BLaER1 treated with 17β-estradiol and CSF1 and Interleukin-3, amounts not matched to agents 10 nM and 100 nM (cell line): Measurements from ENCODE around the gene PRAF2.

Source experiments
- H3K27ac ChIP-seq, 11 experiments: shearing (Covaris generic); formaldehyde crosslinking; 2 replicates each; pipeline ENCODE4 v1.8.1; 2022
- H3K27me3 ChIP-seq, 11 experiments: shearing (Covaris generic); formaldehyde crosslinking; 2 replicates each; pipeline ENCODE4 v1.8.1; 2022
- H3K36me3 ChIP-seq, 11 experiments: shearing (Covaris generic); formaldehyde crosslinking; 2 replicates each; pipeline ENCODE4 v1.8.1; 2022
- H3K4me1 ChIP-seq, 10 experiments: shearing (Covaris generic); formaldehyde crosslinking; 2 replicates each; pipeline ENCODE4 v1.8.1; 2022
- H3K4me2 ChIP-seq, 11 experiments: shearing (Covaris generic); formaldehyde crosslinking; 2 replicates each; pipeline ENCODE4 v1.8.1; 2022
- H3K4me3 ChIP-seq, 10 experiments: shearing (Covaris generic); formaldehyde crosslinking; 2 replicates each; pipeline ENCODE4 v1.8.1; 2022
- H3K9ac ChIP-seq, 11 experiments: shearing (Covaris generic); formaldehyde crosslinking; 2 replicates each; pipeline ENCODE4 v1.8.1; 2022
- H3K9me3 ChIP-seq, 11 experiments: shearing (Covaris generic); formaldehyde crosslinking; replicated peaks in 1 of 11; 2 replicates each; pipeline ENCODE4 v1.8.1; 2022
- H4K20me1 ChIP-seq, 11 experiments: shearing (Covaris generic); formaldehyde crosslinking; 2 replicates each; pipeline ENCODE4 v1.8.1; 2022
- Cebpa-rat ChIP-seq, 11 experiments: shearing (Covaris generic); IDR thresholded peaks; 2 replicates each; pipeline ENCODE4 v1.8.1; 2022

PRAF2 gene

GRCh38 chrX:49108641-49109040 is 34.8 kb upstream of the PRAF2 start:
- Histone ChIP-seq H3K9me3 (no peaks in the 10 kb centered on the region), H3K4me3 (no peak overlapping the region), H3K27ac (no peak overlapping the region), H4K20me1 (peaks cover 0 to 10% (median 0%) of the 10 kb centered on the region in 11 experiments; a peak in 6 of 22 replicates), H3K36me3 (peaks cover 22 to 46% (median 29%) of the 10 kb centered on the region in 11 experiments), H3K9ac (no peak overlapping the region), H3K27me3 (peaks cover 21 to 64% (median 38%) of the 10 kb centered on the region in 11 experiments), H3K4me1 (no peaks in the 10 kb centered on the region), H3K4me2 (no peak overlapping the region)
- no peak for TF ChIP-seq Cebpa-rat (IDR thresholded peaks at IDR 0.05)

- Histone ChIP-seq H3K27ac (no peak overlapping the region), H3K4me1 (peaks cover 0 to 1% (median 0%) of the 10 kb centered on the region in 10 experiments; a peak in 3 of 20 replicates), H3K27me3 (peaks cover 5 to 47% (median 24%) of the 10 kb centered on the region in 11 experiments; a peak in 21 of 22 replicates), H3K4me3 (no peak overlapping the region), H3K9ac (no peak overlapping the region), H3K4me2 (no peak overlapping the region), H3K9me3 (no peaks in the 10 kb centered on the region), H4K20me1 (peaks cover 0 to 5% (median 0%) of the 10 kb centered on the region in 11 experiments; a peak in 4 of 22 replicates), H3K36me3 (peaks cover 8 to 33% (median 12%) of the 10 kb centered on the region in 11 experiments; a peak in 18 of 22 replicates)
- no peak for TF ChIP-seq Cebpa-rat (IDR thresholded peaks at IDR 0.05)
Measured at GRCh38 chrX:49106930-49107329, 33.1 kb upstream of the PRAF2 start.

GRCh38 chrX:49106296-49106695 is 32.5 kb upstream of the PRAF2 start:
- Histone ChIP-seq H3K36me3 (peaks cover 3 to 26% (median 9%) of the 10 kb centered on the region in 11 experiments; a peak in 13 of 22 replicates), H3K4me3 (no peak overlapping the region), H3K4me2 (no peak overlapping the region), H3K27me3 (peaks cover 0 to 42% (median 20%) of the 10 kb centered on the region in 11 experiments; a peak in 14 of 22 replicates), H3K9ac (no peak overlapping the region), H3K9me3 (peaks cover 0 to 1% (median 0%) of the 10 kb centered on the region in 11 experiments; a peak in 1 of 22 replicates), H3K27ac (no peak overlapping the region), H4K20me1 (peaks cover 0 to 5% (median 0%) of the 10 kb centered on the region in 11 experiments; a peak in 3 of 22 replicates), H3K4me1 (peaks cover 0 to 7% (median 0%) of the 10 kb centered on the region in 10 experiments; a peak in 4 of 20 replicates)
- no peak for TF ChIP-seq Cebpa-rat (IDR thresholded peaks at IDR 0.05)

- H3K27me3 ChIP-seq: peaks cover 0 to 28% (median 9%) of the 10 kb centered on the region in 11 experiments; a peak in 8 of 22 replicates
- peaks cover 0 to 14% (median 4%) of the 10 kb centered on the region in 10 experiments; a peak in 11 of 20 replicates for H3K4me1 ChIP-seq
- no peak overlapping the region for H3K9ac ChIP-seq
- peaks cover 0 to 14% (median 0%) of the 10 kb centered on the region in 11 experiments; a peak in 2 of 22 replicates for H3K36me3 ChIP-seq
- H3K4me3 ChIP-seq: no peak overlapping the region
- no peak overlapping the region for H3K27ac ChIP-seq
- H3K9me3 ChIP-seq: peaks cover 0 to 5% (median 0%) of the 10 kb centered on the region in 11 experiments; a peak in 2 of 22 replicates
- no peak overlapping the region for H3K4me2 ChIP-seq
- H4K20me1 ChIP-seq: no peaks in the 10 kb centered on the region; a peak in 3 of 22 replicates
- no peak for TF ChIP-seq Cebpa-rat (IDR thresholded peaks at IDR 0.05)
Measured at GRCh38 chrX:49103637-49104036, 29.8 kb upstream of the PRAF2 start.

GRCh38 chrX:49102190-49102589 is 28.4 kb upstream of the PRAF2 start:
- Histone ChIP-seq H3K36me3 (peaks cover 0 to 14% (median 0%) of the 10 kb centered on the region in 11 experiments; a peak in 2 of 22 replicates), H3K4me1 (peaks cover 0 to 14% (median 4%) of the 10 kb centered on the region in 10 experiments; a peak in 11 of 20 replicates), H3K9me3 (peaks cover 0 to 5% (median 0%) of the 10 kb centered on the region in 11 experiments; a peak in 2 of 22 replicates), H3K4me2 (0 out of 22 replicates have a peak overlapping the region, but pooled peaks of 6 of the 11 experiments have one; percentile 72 to 83 (median 78)), H3K27me3 (peaks cover 0 to 28% (median 7%) of the 10 kb centered on the region in 11 experiments; a peak in 7 of 22 replicates), H3K27ac (no peak overlapping the region), H3K9ac (peak overlapping the region in 1 of 11 experiments; percentile 79; a peak in 3 of 22 replicates), H4K20me1 (no peaks in the 10 kb centered on the region; a peak in 3 of 22 replicates), H3K4me3 (no peak overlapping the region; a peak in 1 of 20 replicates)
- no peak for TF ChIP-seq Cebpa-rat (IDR thresholded peaks at IDR 0.05)

- Histone ChIP-seq H4K20me1 (no peaks in the 10 kb centered on the region; a peak in 3 of 22 replicates), H3K4me1 (peaks cover 0 to 14% (median 4%) of the 10 kb centered on the region in 10 experiments; a peak in 11 of 20 replicates), H3K27me3 (peaks cover 0 to 27% (median 10%) of the 10 kb centered on the region in 11 experiments; a peak in 8 of 22 replicates), H3K4me3 (peak overlapping the region; percentile 51 to 75 (median 64)), H3K27ac (peak overlapping the region in 8 of 11 experiments; percentile 57 to 77 (median 70); a peak in 16 of 22 replicates), H3K9me3 (peaks cover 0 to 5% (median 0%) of the 10 kb centered on the region in 11 experiments; a peak in 2 of 22 replicates), H3K9ac (peak overlapping the region; percentile 57 to 80 (median 75); a peak in 21 of 22 replicates), H3K4me2 (peak overlapping the region; percentile 72 to 83 (median 78)), H3K36me3 (peaks cover 0 to 14% (median 0%) of the 10 kb centered on the region in 11 experiments; a peak in 2 of 22 replicates)
- TF ChIP-seq Cebpa-rat (IDR thresholded peaks at IDR 0.05): no peak
Measured at GRCh38 chrX:49101629-49101984, 27.8 kb upstream of the PRAF2 start.

GRCh38 chrX:49100704-49101628 is 27.2 kb upstream of the PRAF2 start:
- peak overlapping the region; percentile 72 to 83 (median 78) for H3K4me2 ChIP-seq
- H3K4me3 ChIP-seq: peak overlapping the region; percentile 51 to 75 (median 64)
- peak overlapping the region in 10 of 11 experiments; percentile 3 to 81 (median 75); a peak in 19 of 22 replicates for H3K27ac ChIP-seq
- peak overlapping the region; percentile 57 to 82 (median 76); a peak in 21 of 22 replicates for H3K9ac ChIP-seq
- peaks cover 0 to 14% (median 4%) of the 10 kb centered on the region in 10 experiments; a peak in 11 of 20 replicates for H3K4me1 ChIP-seq
- H3K27me3 ChIP-seq: peaks cover 0 to 27% (median 11%) of the 10 kb centered on the region in 11 experiments; a peak in 11 of 22 replicates
- peaks cover 0 to 8% (median 0%) of the 10 kb centered on the region in 11 experiments; a peak in 2 of 22 replicates for H3K36me3 ChIP-seq
- TF ChIP-seq Cebpa-rat (IDR thresholded peaks at IDR 0.05): no peak
- H4K20me1 ChIP-seq: no peaks in the 10 kb centered on the region; a peak in 2 of 22 replicates
- peaks cover 0 to 5% (median 0%) of the 10 kb centered on the region in 11 experiments; a peak in 2 of 22 replicates for H3K9me3 ChIP-seq

- H3K9ac ChIP-seq: no peak overlapping the region
- H3K27ac ChIP-seq: no peak overlapping the region
- no peak overlapping the region for H3K4me3 ChIP-seq
- H3K9me3 ChIP-seq: peaks cover 0 to 5% (median 0%) of the 10 kb centered on the region in 11 experiments; a peak in 2 of 22 replicates
- no peak overlapping the region for H3K4me2 ChIP-seq
- peaks cover 4 to 39% (median 25%) of the 10 kb centered on the region in 11 experiments; a peak in 18 of 22 replicates for H3K27me3 ChIP-seq
- peaks cover 0 to 8% (median 3%) of the 10 kb centered on the region in 10 experiments; a peak in 9 of 20 replicates for H3K4me1 ChIP-seq
- TF ChIP-seq Cebpa-rat (IDR thresholded peaks at IDR 0.05): no peak
- H4K20me1 ChIP-seq: no peaks in the 10 kb centered on the region
- H3K36me3 ChIP-seq: no peaks in the 10 kb centered on the region
Measured at GRCh38 chrX:49096419-49096818, 22.6 kb upstream of the PRAF2 start.
